ENCODE results near the gene ACSL1. TPM values are rescaled to one million over a fixed set of nuclear protein-coding genes. Genes with fewer than 3 reads are reported as not detected.

Gene ACSL1
- total and polyA plus RNA-seq, 2 of the 8 experiments (the other 6 are each of a cell fraction or from before 2014, with no cell fraction given), result 2.3 to 8.7 TPM

DNA sequence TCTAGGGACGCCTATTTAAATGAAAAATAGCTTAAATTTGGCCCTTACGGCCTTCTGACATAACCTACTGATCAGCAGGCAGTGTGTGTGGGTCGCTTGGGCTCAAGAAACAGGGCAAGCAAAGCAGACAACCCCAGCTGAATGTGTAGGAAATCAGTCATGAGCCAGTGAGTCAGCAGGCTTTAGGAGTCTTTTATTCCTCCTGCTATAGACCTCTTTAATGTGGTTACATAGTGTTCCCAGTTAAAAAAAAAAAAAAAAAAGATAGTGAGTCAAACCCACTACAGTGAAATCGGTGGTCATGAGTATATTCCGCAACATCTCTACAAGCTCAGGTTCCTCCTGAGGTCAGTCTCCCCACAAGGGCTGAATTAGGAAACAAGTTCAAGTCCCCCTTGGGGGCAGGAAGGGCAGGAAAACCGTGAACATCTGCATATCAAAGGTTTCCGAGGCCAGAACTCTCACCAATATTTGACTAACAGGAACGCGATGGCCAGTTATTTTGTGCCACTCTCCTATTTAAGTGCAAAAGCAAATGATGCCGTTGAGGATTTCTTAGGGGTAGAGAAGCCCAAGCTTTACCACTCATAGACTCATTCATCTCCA is 32.7 kb downstream of the ACSL1 start:
- peaks cover 0 to 8% (median 2%) of the 10 kb centered on the region in 4 experiments; a peak in 3 of 7 replicates for H3K4me1 ChIP-seq (replicated peaks in 1 of 4; ENCODE audit: control insufficient read depth in 3 of 4, insufficient read depth in 4 of 4, low read length in 3 of 4)

More for the DNA sequence above, 32.7 kb downstream of the ACSL1 start:
- no peak overlapping the region for H3K23ac ChIP-seq (ENCODE audit: insufficient read length)
- H3K18ac ChIP-seq (ENCODE audit: extremely low read depth, low read length), result no peak overlapping the region
- no peak overlapping the region for H2BK20ac ChIP-seq (ENCODE audit: low read length)
- no peak overlapping the region for H3K56ac ChIP-seq (replicated peaks; ENCODE audit: insufficient read length, low read depth, low read length)
- H2BK5ac ChIP-seq (ENCODE audit: low read depth, low read length), result no peak overlapping the region
- FAIRE-seq (no peak), DNase-seq (ENCODE audit: low read depth in 1 of 2, low spot score in 2 of 2) (no peak)
- H3K79me2 ChIP-seq (ENCODE audit: control insufficient read depth in 1 of 2, insufficient read depth in 2 of 2, low read length in 2 of 2), result no peaks in the 10 kb centered on the region
- H4K20me1 ChIP-seq (replicated peaks in 1 of 2; ENCODE audit: control insufficient read depth in 1 of 2, insufficient read depth in 2 of 2, low read length in 2 of 2), result no peaks in the 10 kb centered on the region
- H3K79me1 ChIP-seq (ENCODE audit: low read depth, low read length), result no peaks in the 10 kb centered on the region
- H3K36me3 ChIP-seq (ENCODE audit: control insufficient read depth in 2 of 4, insufficient read depth in 4 of 4, low read length in 3 of 4), result no peaks in the 10 kb centered on the region; a peak in 1 of 8 replicates
- no peak overlapping the region for H3K4me3 ChIP-seq (ENCODE audit: extremely low read depth in 1 of 4, insufficient read depth in 2 of 4, low read depth in 3 of 4, low read length in 4 of 4)
- H3K23me2 ChIP-seq (ENCODE audit: low read depth, low read length), result no peaks in the 10 kb centered on the region
- no peaks in the 10 kb centered on the region for H3K9me3 ChIP-seq (ENCODE audit: insufficient read depth in 2 of 2, low read depth in 1 of 2, low read length in 1 of 2)
- H4K5ac ChIP-seq (ENCODE audit: insufficient read length, low read depth, low read length), result no peak overlapping the region
- ChIA-PET CTCF (ENCODE audit: partially characterized antibody) (interaction anchor here (0.6 to 2.2 kb wide), 4 partner anchors 11 to 1089 kb away, joined by 3 to 9 read pairs (median 4); no protein-coding TSS in a partner anchor), POLR2A (ENCODE audit: partially characterized antibody) (interaction anchor here (0.9 kb wide), 1 partner anchor 10 kb away, joined by 3 read pairs; no protein-coding TSS in a partner anchor)
- no peak overlapping the region for H4K91ac ChIP-seq (replicated peaks; ENCODE audit: insufficient read length, low read length)
- no peak overlapping the region for H2AK5ac ChIP-seq (ENCODE audit: low read depth, low read length)
- H3K4ac ChIP-seq (replicated peaks; ENCODE audit: insufficient read length, low read depth, low read length), result no peak overlapping the region
- WGBS, 2 experiments (ENCODE audit: extremely low coverage in 1 of 2, insufficient coverage in 1 of 2, insufficient read length in 1 of 2, insufficient replicate concordance in 2 of 2, low coverage in 1 of 2, low lambda C conversion rate in 2 of 2, missing lambda C conversion rate in 1 of 2), result 70% methylated on average over 10 of the region's 10 CpGs; no CpG with 5 or more reads in 1 of the 2 experiments
- H3K27me3 ChIP-seq (replicated peaks in 1 of 4; ENCODE audit: control insufficient read depth in 3 of 4, extremely low read depth in 1 of 4, insufficient read depth in 3 of 4, low read length in 3 of 4), result no peaks in the 10 kb centered on the region
- H2BK120ac ChIP-seq (replicated peaks; ENCODE audit: low read depth, low read length), result no peak overlapping the region
- no peak overlapping the region for H4K8ac ChIP-seq (ENCODE audit: extremely low read depth, insufficient read depth, low read length)
- TF ChIP-seq JUND (IDR thresholded peaks at IDR 0.05; ENCODE audit: low read length) (no peak), GTF2F1 (IDR thresholded peaks at IDR 0.05; ENCODE audit: borderline replicate concordance, low read depth, low read length) (no peak), POLR2A (IDR thresholded peaks at IDR 0.05; ENCODE audit: control extremely low read depth in 1 of 2, low read depth in 2 of 2, low read length in 2 of 2) (no peak), RFX5 (IDR thresholded peaks at IDR 0.05; ENCODE audit: borderline replicate concordance, low read depth, low read length) (no peak), TAF1 (IDR thresholded peaks at IDR 0.05; ENCODE audit: low read depth, low read length) (no peak)
- no peak overlapping the region for H2BK12ac ChIP-seq (ENCODE audit: low read depth, low read length)
- H2AFZ ChIP-seq (ENCODE audit: low read length), result no peak overlapping the region
- no peak overlapping the region for H3K14ac ChIP-seq (ENCODE audit: insufficient read length)
- H3K4me2 ChIP-seq (ENCODE audit: insufficient read depth in 1 of 2, low read depth in 2 of 2, low read length in 2 of 2), result no peak overlapping the region
- H3K27ac ChIP-seq (ENCODE audit: low read depth, low read length), result no peak overlapping the region
- no peak overlapping the region for H2BK15ac ChIP-seq (ENCODE audit: low read length)
- H3K9ac ChIP-seq (replicated peaks in 1 of 4; ENCODE audit: extremely low read depth in 1 of 4, low read depth in 3 of 4, low read length in 3 of 4), result no peak overlapping the region

All from H1 (cell line).